WTC11 (cell line): ENCODE data around the gene MID2.

Experiments
- CREM ChIP-seq: sonication (generic); formaldehyde crosslinking; IDR thresholded peaks from 2 replicates; pipeline ENCODE4 v1.8.1; 2022; ENCODE audit warnings: mild to moderate bottlenecking, missing genetic modification reagents, moderate library complexity
- JUN ChIP-seq: sonication (generic); formaldehyde crosslinking; IDR thresholded peaks from 2 replicates; pipeline ENCODE4 v1.8.0; 2023; ENCODE audit warnings: mild to moderate bottlenecking, missing genetic modification reagents
- TF ChIP-seq, protein P1 (sequence below): sonication (generic); formaldehyde crosslinking; IDR thresholded peaks from 2 replicates; pipeline ENCODE4 v1.8.0; 2023; ENCODE audit warnings: mild to moderate bottlenecking, missing genetic modification reagents
- TF ChIP-seq, protein P2 (sequence below): fragments of 200-600 bp; IDR thresholded peaks from 2 replicates; pipeline ENCODE4 v1.8.0; 2022; ENCODE audit warnings: antibody characterized with exemption
- TF ChIP-seq, protein P3 (sequence below): sonication (generic); formaldehyde crosslinking; conservative IDR thresholded peaks from 2 replicates; pipeline ENCODE4 v1.8.1; 2023; ENCODE audit warnings: mild to moderate bottlenecking, low read depth, missing genetic modification reagents, moderate library complexity
- TF ChIP-seq, protein P4 (sequence below): sonication (generic); formaldehyde crosslinking; IDR thresholded peaks from 2 replicates; pipeline ENCODE4 v1.8.1; 2022; ENCODE audit warnings: missing genetic modification reagents, borderline replicate concordance
- TF ChIP-seq, protein P5 (sequence below): sonication (generic); formaldehyde crosslinking; IDR thresholded peaks from 2 replicates; pipeline ENCODE4 v1.8.1; 2023; ENCODE audit warnings: mild to moderate bottlenecking, missing genetic modification reagents, borderline replicate concordance
- TF ChIP-seq, protein P6 (sequence below): sonication (generic); formaldehyde crosslinking; IDR thresholded peaks from 2 replicates; pipeline ENCODE4 v1.8.1; 2022; ENCODE audit warnings: mild to moderate bottlenecking, moderate library complexity, missing genetic modification reagents
- TF ChIP-seq, protein P7 (sequence below): sonication (generic); formaldehyde crosslinking; IDR thresholded peaks from 2 replicates; pipeline ENCODE4 v1.8.1; 2022; ENCODE audit warnings: low read depth, mild to moderate bottlenecking, moderate library complexity, missing genetic modification reagents, borderline replicate concordance

DNA sequence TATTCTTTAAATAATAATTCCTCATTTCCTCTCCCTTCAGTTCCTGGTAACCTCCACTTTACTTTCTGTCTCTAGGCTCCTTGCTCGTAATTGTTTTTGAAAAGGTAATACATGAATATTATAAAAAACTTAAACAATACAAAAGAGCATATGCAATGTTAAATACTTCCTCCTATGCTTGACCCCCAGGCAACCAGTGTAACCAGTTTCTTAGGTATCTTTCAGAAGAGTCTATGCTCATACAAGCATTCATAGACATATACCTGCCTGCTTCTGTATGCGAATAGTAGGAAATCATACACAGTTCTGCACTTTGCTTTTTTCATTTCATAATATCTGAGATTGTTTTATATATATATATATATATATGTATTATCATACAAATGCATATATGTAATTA, 2.6 kb upstream of the MID2 start:
- TF ChIP-seq, protein P1, sequence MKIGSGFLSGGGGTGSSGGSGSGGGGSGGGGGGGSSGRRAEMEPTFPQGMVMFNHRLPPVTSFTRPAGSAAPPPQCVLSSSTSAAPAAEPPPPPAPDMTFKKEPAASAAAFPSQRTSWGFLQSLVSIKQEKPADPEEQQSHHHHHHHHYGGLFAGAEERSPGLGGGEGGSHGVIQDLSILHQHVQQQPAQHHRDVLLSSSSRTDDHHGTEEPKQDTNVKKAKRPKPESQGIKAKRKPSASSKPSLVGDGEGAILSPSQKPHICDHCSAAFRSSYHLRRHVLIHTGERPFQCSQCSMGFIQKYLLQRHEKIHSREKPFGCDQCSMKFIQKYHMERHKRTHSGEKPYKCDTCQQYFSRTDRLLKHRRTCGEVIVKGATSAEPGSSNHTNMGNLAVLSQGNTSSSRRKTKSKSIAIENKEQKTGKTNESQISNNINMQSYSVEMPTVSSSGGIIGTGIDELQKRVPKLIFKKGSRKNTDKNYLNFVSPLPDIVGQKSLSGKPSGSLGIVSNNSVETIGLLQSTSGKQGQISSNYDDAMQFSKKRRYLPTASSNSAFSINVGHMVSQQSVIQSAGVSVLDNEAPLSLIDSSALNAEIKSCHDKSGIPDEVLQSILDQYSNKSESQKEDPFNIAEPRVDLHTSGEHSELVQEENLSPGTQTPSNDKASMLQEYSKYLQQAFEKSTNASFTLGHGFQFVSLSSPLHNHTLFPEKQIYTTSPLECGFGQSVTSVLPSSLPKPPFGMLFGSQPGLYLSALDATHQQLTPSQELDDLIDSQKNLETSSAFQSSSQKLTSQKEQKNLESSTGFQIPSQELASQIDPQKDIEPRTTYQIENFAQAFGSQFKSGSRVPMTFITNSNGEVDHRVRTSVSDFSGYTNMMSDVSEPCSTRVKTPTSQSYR (CRISPR knock-in tag), result no peak
- TF ChIP-seq, protein P2, sequence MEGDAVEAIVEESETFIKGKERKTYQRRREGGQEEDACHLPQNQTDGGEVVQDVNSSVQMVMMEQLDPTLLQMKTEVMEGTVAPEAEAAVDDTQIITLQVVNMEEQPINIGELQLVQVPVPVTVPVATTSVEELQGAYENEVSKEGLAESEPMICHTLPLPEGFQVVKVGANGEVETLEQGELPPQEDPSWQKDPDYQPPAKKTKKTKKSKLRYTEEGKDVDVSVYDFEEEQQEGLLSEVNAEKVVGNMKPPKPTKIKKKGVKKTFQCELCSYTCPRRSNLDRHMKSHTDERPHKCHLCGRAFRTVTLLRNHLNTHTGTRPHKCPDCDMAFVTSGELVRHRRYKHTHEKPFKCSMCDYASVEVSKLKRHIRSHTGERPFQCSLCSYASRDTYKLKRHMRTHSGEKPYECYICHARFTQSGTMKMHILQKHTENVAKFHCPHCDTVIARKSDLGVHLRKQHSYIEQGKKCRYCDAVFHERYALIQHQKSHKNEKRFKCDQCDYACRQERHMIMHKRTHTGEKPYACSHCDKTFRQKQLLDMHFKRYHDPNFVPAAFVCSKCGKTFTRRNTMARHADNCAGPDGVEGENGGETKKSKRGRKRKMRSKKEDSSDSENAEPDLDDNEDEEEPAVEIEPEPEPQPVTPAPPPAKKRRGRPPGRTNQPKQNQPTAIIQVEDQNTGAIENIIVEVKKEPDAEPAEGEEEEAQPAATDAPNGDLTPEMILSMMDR, result no peak
- TF ChIP-seq CREM (no peak), JUN (CRISPR knock-in tag) (no peak)
- TF ChIP-seq, protein P3, sequence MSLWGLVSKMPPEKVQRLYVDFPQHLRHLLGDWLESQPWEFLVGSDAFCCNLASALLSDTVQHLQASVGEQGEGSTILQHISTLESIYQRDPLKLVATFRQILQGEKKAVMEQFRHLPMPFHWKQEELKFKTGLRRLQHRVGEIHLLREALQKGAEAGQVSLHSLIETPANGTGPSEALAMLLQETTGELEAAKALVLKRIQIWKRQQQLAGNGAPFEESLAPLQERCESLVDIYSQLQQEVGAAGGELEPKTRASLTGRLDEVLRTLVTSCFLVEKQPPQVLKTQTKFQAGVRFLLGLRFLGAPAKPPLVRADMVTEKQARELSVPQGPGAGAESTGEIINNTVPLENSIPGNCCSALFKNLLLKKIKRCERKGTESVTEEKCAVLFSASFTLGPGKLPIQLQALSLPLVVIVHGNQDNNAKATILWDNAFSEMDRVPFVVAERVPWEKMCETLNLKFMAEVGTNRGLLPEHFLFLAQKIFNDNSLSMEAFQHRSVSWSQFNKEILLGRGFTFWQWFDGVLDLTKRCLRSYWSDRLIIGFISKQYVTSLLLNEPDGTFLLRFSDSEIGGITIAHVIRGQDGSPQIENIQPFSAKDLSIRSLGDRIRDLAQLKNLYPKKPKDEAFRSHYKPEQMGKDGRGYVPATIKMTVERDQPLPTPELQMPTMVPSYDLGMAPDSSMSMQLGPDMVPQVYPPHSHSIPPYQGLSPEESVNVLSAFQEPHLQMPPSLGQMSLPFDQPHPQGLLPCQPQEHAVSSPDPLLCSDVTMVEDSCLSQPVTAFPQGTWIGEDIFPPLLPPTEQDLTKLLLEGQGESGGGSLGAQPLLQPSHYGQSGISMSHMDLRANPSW (CRISPR knock-in tag), result no peak
- TF ChIP-seq, protein P4, sequence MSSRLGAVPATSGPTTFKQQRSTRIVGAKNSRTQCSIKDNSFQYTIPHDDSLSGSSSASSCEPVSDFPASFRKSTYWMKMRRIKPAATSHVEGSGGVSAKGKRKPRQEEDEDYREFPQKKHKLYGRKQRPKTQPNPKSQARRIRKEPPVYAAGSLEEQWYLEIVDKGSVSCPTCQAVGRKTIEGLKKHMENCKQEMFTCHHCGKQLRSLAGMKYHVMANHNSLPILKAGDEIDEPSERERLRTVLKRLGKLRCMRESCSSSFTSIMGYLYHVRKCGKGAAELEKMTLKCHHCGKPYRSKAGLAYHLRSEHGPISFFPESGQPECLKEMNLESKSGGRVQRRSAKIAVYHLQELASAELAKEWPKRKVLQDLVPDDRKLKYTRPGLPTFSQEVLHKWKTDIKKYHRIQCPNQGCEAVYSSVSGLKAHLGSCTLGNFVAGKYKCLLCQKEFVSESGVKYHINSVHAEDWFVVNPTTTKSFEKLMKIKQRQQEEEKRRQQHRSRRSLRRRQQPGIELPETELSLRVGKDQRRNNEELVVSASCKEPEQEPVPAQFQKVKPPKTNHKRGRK (CRISPR knock-in tag), result no peak
- TF ChIP-seq, protein P5, sequence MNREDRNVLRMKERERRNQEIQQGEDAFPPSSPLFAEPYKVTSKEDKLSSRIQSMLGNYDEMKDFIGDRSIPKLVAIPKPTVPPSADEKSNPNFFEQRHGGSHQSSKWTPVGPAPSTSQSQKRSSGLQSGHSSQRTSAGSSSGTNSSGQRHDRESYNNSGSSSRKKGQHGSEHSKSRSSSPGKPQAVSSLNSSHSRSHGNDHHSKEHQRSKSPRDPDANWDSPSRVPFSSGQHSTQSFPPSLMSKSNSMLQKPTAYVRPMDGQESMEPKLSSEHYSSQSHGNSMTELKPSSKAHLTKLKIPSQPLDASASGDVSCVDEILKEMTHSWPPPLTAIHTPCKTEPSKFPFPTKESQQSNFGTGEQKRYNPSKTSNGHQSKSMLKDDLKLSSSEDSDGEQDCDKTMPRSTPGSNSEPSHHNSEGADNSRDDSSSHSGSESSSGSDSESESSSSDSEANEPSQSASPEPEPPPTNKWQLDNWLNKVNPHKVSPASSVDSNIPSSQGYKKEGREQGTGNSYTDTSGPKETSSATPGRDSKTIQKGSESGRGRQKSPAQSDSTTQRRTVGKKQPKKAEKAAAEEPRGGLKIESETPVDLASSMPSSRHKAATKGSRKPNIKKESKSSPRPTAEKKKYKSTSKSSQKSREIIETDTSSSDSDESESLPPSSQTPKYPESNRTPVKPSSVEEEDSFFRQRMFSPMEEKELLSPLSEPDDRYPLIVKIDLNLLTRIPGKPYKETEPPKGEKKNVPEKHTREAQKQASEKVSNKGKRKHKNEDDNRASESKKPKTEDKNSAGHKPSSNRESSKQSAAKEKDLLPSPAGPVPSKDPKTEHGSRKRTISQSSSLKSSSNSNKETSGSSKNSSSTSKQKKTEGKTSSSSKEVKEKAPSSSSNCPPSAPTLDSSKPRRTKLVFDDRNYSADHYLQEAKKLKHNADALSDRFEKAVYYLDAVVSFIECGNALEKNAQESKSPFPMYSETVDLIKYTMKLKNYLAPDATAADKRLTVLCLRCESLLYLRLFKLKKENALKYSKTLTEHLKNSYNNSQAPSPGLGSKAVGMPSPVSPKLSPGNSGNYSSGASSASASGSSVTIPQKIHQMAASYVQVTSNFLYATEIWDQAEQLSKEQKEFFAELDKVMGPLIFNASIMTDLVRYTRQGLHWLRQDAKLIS (CRISPR knock-in tag), result no peak
- TF ChIP-seq, protein P6, sequence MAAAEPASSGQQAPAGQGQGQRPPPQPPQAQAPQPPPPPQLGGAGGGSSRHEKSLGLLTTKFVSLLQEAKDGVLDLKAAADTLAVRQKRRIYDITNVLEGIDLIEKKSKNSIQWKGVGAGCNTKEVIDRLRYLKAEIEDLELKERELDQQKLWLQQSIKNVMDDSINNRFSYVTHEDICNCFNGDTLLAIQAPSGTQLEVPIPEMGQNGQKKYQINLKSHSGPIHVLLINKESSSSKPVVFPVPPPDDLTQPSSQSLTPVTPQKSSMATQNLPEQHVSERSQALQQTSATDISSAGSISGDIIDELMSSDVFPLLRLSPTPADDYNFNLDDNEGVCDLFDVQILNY (CRISPR knock-in tag), result no peak
- TF ChIP-seq, protein P7, sequence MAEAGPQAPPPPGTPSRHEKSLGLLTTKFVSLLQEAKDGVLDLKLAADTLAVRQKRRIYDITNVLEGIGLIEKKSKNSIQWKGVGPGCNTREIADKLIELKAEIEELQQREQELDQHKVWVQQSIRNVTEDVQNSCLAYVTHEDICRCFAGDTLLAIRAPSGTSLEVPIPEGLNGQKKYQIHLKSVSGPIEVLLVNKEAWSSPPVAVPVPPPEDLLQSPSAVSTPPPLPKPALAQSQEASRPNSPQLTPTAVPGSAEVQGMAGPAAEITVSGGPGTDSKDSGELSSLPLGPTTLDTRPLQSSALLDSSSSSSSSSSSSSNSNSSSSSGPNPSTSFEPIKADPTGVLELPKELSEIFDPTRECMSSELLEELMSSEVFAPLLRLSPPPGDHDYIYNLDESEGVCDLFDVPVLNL, result no peak
